H1 (cell line): ENCODE results near the gene ATOH8. TPM values are rescaled to one million over a fixed set of nuclear protein-coding genes. Genes with fewer than 3 reads are reported as not detected.
A peak's percentile ranks its signal among the peaks of the same experiment; 100 is the strongest.

ENCODE experiments used
- CTCF ChIA-PET: fragments of 300-600 bp; sonication (Branson Sonifier 250); formaldehyde crosslinking; loops from one replicate; lab custom pipeline; 2021; ENCODE audit not compliant: partially characterized antibody; lab: Charles Lee
- POLR2A ChIA-PET: fragments of 300-600 bp; sonication (Branson Sonifier 250); formaldehyde crosslinking; loops from one replicate; lab custom pipeline; 2021; ENCODE audit warnings: inconsistent platforms; ENCODE audit not compliant: partially characterized antibody; lab: Charles Lee
- DNase-seq, 2 experiments: peaks; one replicate each; pipeline versions ENCODE4 v3.0.0 to v3.0.0-alpha.2; 2010 to 2022; ENCODE audit warnings: low spot score in 2 of 2, low read depth in 1 of 2, mixed read lengths in 1 of 2
- FAIRE-seq: peaks from 2 replicates; lab custom pipeline; 2011; peaks lifted over from hg19 to GRCh38; lab: Jason Lieb, UNC
- H2AFZ ChIP-seq: 2 replicates; pipeline ENCODE4 v1.8.1; 2012; ENCODE audit warnings: low read length, inconsistent platforms
- H2AK5ac ChIP-seq: 2 replicates; pipeline ENCODE4 v1.6.1; 2013; ENCODE audit warnings: low read depth, low read length
- H2BK120ac ChIP-seq: replicated peaks from 2 replicates; pipeline ENCODE3; 2013; ENCODE audit warnings: low read depth, low read length, inconsistent platforms
- H2BK12ac ChIP-seq: 2 replicates; pipeline ENCODE4 v1.6.1; 2013; ENCODE audit warnings: low read depth, low read length
- H2BK15ac ChIP-seq: 2 replicates; pipeline ENCODE4 v1.6.1; 2013; ENCODE audit warnings: low read length
- H2BK20ac ChIP-seq: 2 replicates; pipeline ENCODE4 v1.6.1; 2013; ENCODE audit warnings: low read length
- H2BK5ac ChIP-seq: 2 replicates; pipeline ENCODE4 v1.6.1; 2013; ENCODE audit warnings: low read depth, low read length
- H3K14ac ChIP-seq: 2 replicates; pipeline ENCODE4 v1.6.1; 2013; ENCODE audit warnings: inconsistent platforms; ENCODE audit not compliant: insufficient read length
- H3K18ac ChIP-seq: 2 replicates; pipeline ENCODE4 v1.6.1; 2013; ENCODE audit warnings: low read length; ENCODE audit errors: extremely low read depth
- H3K23ac ChIP-seq: 2 replicates; pipeline ENCODE4 v1.6.1; 2013; ENCODE audit warnings: inconsistent platforms; ENCODE audit not compliant: insufficient read length
- H3K23me2 ChIP-seq: 2 replicates; pipeline ENCODE4 v1.6.1; 2013; ENCODE audit warnings: low read depth, low read length
- H3K27ac ChIP-seq: 2 replicates; pipeline ENCODE4 v1.6.1; 2011; ENCODE audit warnings: low read depth, low read length, inconsistent platforms
- H3K27me3 ChIP-seq, 4 experiments: replicated peaks in 1 of 4; 1 replicate in 1 of 4; 2 replicates in 3 of 4; pipeline versions ENCODE4 v1.6.1 to v1.8.1; 2011 to 2013; ENCODE audit warnings: low read length in 3 of 4, mild to moderate bottlenecking in 3 of 4, inconsistent platforms in 2 of 4, mixed read lengths in 2 of 4, moderate library complexity in 1 of 4; ENCODE audit not compliant: control insufficient read depth in 3 of 4, insufficient read depth in 3 of 4; ENCODE audit errors: extremely low read depth in 1 of 4
- H3K36me3 ChIP-seq, 4 experiments: 2 replicates each; pipeline versions ENCODE4 v1.6.1 to v1.8.1; 2011 to 2013; ENCODE audit warnings: mild to moderate bottlenecking in 4 of 4, low read length in 3 of 4, moderate library complexity in 2 of 4, control low read depth in 1 of 4, inconsistent platforms in 1 of 4; ENCODE audit not compliant: insufficient read depth in 4 of 4, control insufficient read depth in 2 of 4
- H3K4ac ChIP-seq: replicated peaks from 2 replicates; pipeline ENCODE3; 2013; ENCODE audit warnings: low read length, low read depth, mixed read lengths, inconsistent platforms; ENCODE audit not compliant: insufficient read length
- H3K4me1 ChIP-seq, 4 experiments: replicated peaks in 1 of 4; 1 replicate in 1 of 4; 2 replicates in 3 of 4; pipeline versions ENCODE4 v1.6.1 to v1.8.1; 2011 to 2013; ENCODE audit warnings: low read length in 3 of 4, inconsistent platforms in 2 of 4, mixed read lengths in 1 of 4; ENCODE audit not compliant: insufficient read depth in 4 of 4, control insufficient read depth in 3 of 4
- H3K4me2 ChIP-seq, 2 experiments: 2 replicates each; pipeline versions ENCODE4 v1.6.1 to v1.8.1; 2011 to 2013; ENCODE audit warnings: low read depth in 2 of 2, low read length in 2 of 2, control low read depth in 1 of 2, inconsistent platforms in 1 of 2, mild to moderate bottlenecking in 1 of 2; ENCODE audit not compliant: insufficient read depth in 1 of 2
- H3K4me3 ChIP-seq, 4 experiments: fragments of 200-600, 300-600 bp in 1 of 4; sonication (generic), shearing (Covaris generic), sonication (Bioruptor Twin) in 1 of 4; 2 replicates each; pipeline versions ENCODE4 v1.5.1 to v1.8.1; 2011 to 2016; ENCODE audit warnings: low read length in 4 of 4, low read depth in 3 of 4, control low read depth in 2 of 4, inconsistent platforms in 2 of 4, mild to moderate bottlenecking in 2 of 4, mixed read lengths in 1 of 4, moderate library complexity in 1 of 4; ENCODE audit not compliant: insufficient read depth in 2 of 4; ENCODE audit errors: extremely low read depth in 1 of 4
- H3K56ac ChIP-seq: replicated peaks from 2 replicates; pipeline ENCODE3; 2013; ENCODE audit warnings: low read depth, mild to moderate bottlenecking, mixed read lengths, low read length, inconsistent platforms; ENCODE audit not compliant: insufficient read length
- H3K79me1 ChIP-seq: 2 replicates; pipeline ENCODE4 v1.6.1; 2013; ENCODE audit warnings: low read depth, low read length, control low read depth
- H3K79me2 ChIP-seq, 2 experiments: 2 replicates each; pipeline versions ENCODE4 v1.6.1 to v1.8.1; 2012 to 2013; ENCODE audit warnings: low read length in 2 of 2, mild to moderate bottlenecking in 2 of 2, inconsistent platforms in 1 of 2; ENCODE audit not compliant: insufficient read depth in 2 of 2, control insufficient read depth in 1 of 2
- H3K9ac ChIP-seq, 4 experiments: replicated peaks in 1 of 4; 1 replicate in 1 of 4; 2 replicates in 3 of 4; pipeline versions ENCODE4 v1.6.1 to v1.8.1; 2011 to 2013; ENCODE audit warnings: low read depth in 3 of 4, low read length in 3 of 4, control low read depth in 2 of 4, mild to moderate bottlenecking in 2 of 4, moderate library complexity in 2 of 4, inconsistent platforms in 1 of 4; ENCODE audit errors: extremely low read depth in 1 of 4
- H3K9me3 ChIP-seq, 2 experiments: 2 replicates each; pipeline versions ENCODE4 v1.6.1 to v1.8.1; 2012 to 2013; ENCODE audit warnings: mild to moderate bottlenecking in 2 of 2, moderate library complexity in 2 of 2, control low read depth in 1 of 2, inconsistent platforms in 1 of 2, low read depth in 1 of 2, low read length in 1 of 2, mixed read lengths in 1 of 2; ENCODE audit not compliant: insufficient read depth in 2 of 2
- H4K20me1 ChIP-seq, 2 experiments: replicated peaks in 1 of 2; 2 replicates each; pipeline versions ENCODE3 to v1.8.1; 2011 to 2013; ENCODE audit warnings: inconsistent platforms in 2 of 2, low read length in 2 of 2, mild to moderate bottlenecking in 1 of 2; ENCODE audit not compliant: insufficient read depth in 2 of 2, control insufficient read depth in 1 of 2
- H4K5ac ChIP-seq: 2 replicates; pipeline ENCODE4 v1.6.1; 2013; ENCODE audit warnings: low read length, low read depth, mixed read lengths, inconsistent platforms; ENCODE audit not compliant: insufficient read length
- H4K8ac ChIP-seq: 2 replicates; pipeline ENCODE4 v1.8.0; 2013; ENCODE audit warnings: mild to moderate bottlenecking, moderate library complexity, low read length, inconsistent platforms; ENCODE audit not compliant: insufficient read depth; ENCODE audit errors: extremely low read depth
- H4K91ac ChIP-seq: replicated peaks from 2 replicates; pipeline ENCODE3; 2013; ENCODE audit warnings: low read length, mixed read lengths, inconsistent platforms; ENCODE audit not compliant: insufficient read length
- WGBS, 2 experiments: shearing (Covaris generic) in 1 of 2; methylation state at CpG; one replicate each; pipeline versions ENCODE4 v1.1.6 to v1.1.7; 2013 to 2015; ENCODE audit warnings: low lambda C conversion rate in 2 of 2, mixed read lengths in 2 of 2, inconsistent platforms in 1 of 2, low coverage in 1 of 2, missing lambda C conversion rate in 1 of 2; ENCODE audit not compliant: insufficient replicate concordance in 2 of 2, insufficient coverage in 1 of 2, insufficient read length in 1 of 2; ENCODE audit errors: extremely low coverage in 1 of 2, missing lambda C conversion rate in 1 of 2; 5-methylcytosine and 5-hydroxymethylcytosine counted together
- polyA plus RNA-seq, 7 experiments: library from polyadenylated mRNA; depleted of rRNA in 3 of 7; stranded (reverse) in 5 of 7; unstranded in 2 of 7; fragments of >200 nt in 5 of 7; fragments of 200-250 nt in 2 of 7; gene quantifications; 1 replicate in 5 of 7; 2 replicates in 1 of 7; 4 replicates in 1 of 7; pipeline versions ENCODE4 v1.2.1 to v1.2.3, GENCODE V29; 2011 to 2013; ENCODE audit warnings: missing spikeins in 2 of 7, mixed read lengths in 2 of 7
- total RNA-seq: library from RNA; stranded (reverse); fragmentation: NEBNext Ultra II Directional; extraction: Animal tissue kit (Norgen Biotek cat#: 25700); gene quantifications from 2 replicates; pipeline ENCODE4 v1.2.1, GENCODE V29; 2021

The ATOH8 gene
- total and polyA plus RNA-seq, 2 of the 8 experiments (the other 6 are each of a cell fraction or from before 2014, with no cell fraction given), result 0.50 to 0.53 TPM

DNA sequence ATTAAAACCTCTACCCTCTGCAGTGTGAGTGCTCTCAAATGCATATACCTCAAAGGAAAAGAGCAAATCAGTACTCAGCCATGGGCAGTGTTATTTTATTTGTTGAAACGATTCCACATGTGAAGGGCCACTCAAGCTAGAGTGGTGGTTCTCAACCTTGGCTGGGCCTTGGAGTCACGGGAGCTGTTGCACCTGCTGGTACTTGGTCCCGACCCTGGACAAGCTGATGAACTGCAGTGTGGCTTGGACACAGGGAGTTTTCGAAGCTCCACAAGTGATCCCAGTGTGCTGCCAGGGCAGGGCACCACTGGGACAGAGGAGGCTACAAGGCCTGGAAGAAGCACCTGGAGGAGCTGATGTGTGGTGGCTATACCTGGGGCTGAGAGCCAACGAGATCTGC lies 40.0 kb upstream of the ATOH8 start:
- H4K8ac ChIP-seq, result no peak overlapping the region
- no peak overlapping the region for H3K23ac ChIP-seq
- no peaks in the 10 kb centered on the region for H3K36me3 ChIP-seq
- H3K23me2 ChIP-seq, result no peaks in the 10 kb centered on the region
- no peaks in the 10 kb centered on the region for H3K79me1 ChIP-seq
- no peaks in the 10 kb centered on the region; a peak in 1 of 7 replicates for H3K4me1 ChIP-seq
- no peak overlapping the region for H2BK120ac ChIP-seq
- H2BK20ac ChIP-seq, result no peak overlapping the region
- H2AK5ac ChIP-seq, result peak overlapping the region; percentile 8; the same call in 1 of the 2 replicates
- H3K9ac ChIP-seq, result no peak overlapping the region
- H2BK15ac ChIP-seq, result no peak overlapping the region
- ChIA-PET CTCF (interaction anchor here (0.6 to 2.2 kb wide), 5 partner anchors 9 to 50 kb away, joined by 3 to 5 read pairs (median 3); partner anchors contain the start of gene GNLY), POLR2A (no interaction called here)
- no peaks in the 10 kb centered on the region; a peak in 1 of 7 replicates for H3K27me3 ChIP-seq
- H3K14ac ChIP-seq, result no peak overlapping the region
- no peak overlapping the region for H3K18ac ChIP-seq
- no peaks in the 10 kb centered on the region for H3K79me2 ChIP-seq
- H3K9me3 ChIP-seq, result no peaks in the 10 kb centered on the region
- FAIRE-seq (no peak), DNase-seq (no peak)
- WGBS, 2 experiments, result 95% methylated on average over 4 of the region's 5 CpGs; no CpG with 5 or more reads in 1 of the 2 experiments
- no peak overlapping the region for H2BK5ac ChIP-seq
- H4K20me1 ChIP-seq, result no peaks in the 10 kb centered on the region
- no peak overlapping the region for H2AFZ ChIP-seq
- H4K91ac ChIP-seq, result peak overlapping the region; percentile 25
- no peak overlapping the region for H2BK12ac ChIP-seq
- no peak overlapping the region for H4K5ac ChIP-seq
- H3K56ac ChIP-seq, result no peak overlapping the region
- H3K27ac ChIP-seq, result no peak overlapping the region
- H3K4me3 ChIP-seq, result no peak overlapping the region
- no peak overlapping the region for H3K4ac ChIP-seq
- H3K4me2 ChIP-seq, result no peak overlapping the region
